OCI-LY7 (cell line): Measurements from ENCODE around the gene PRIM2.

Source experiments
- CTCF ChIP-seq: fragments of 200-600 bp; sonication (generic); conservative IDR thresholded peaks from 2 replicates; pipeline ENCODE4 v1.5.1; 2014; ENCODE audit warnings: mild to moderate bottlenecking, antibody characterized with exemption, low read length, moderate library complexity, mixed read lengths
- EZH2phosphoT487 ChIP-seq: fragments of 200-600 bp; sonication (generic); IDR thresholded peaks from 2 replicates; pipeline ENCODE4 v1.6.1; 2018; ENCODE audit warnings: low read depth, borderline replicate concordance, mild to moderate bottlenecking, mixed run types, antibody characterized with exemption, low read length, moderate library complexity, mixed read lengths

GRCh38 chr6:57297505-57297904 lies 19.9 kb upstream of the PRIM2 start:
- TF ChIP-seq CTCF, result no peak
- no peak for TF ChIP-seq EZH2phosphoT487
